Ishikawa (cell line): ENCODE results near the gene MBNL3.

Experiments
- CEBPB ChIP-seq: IDR thresholded peaks from 2 replicates; pipeline ENCODE4 v1.6.1; 2012
- CREB1 ChIP-seq: IDR thresholded peaks from 2 replicates; pipeline ENCODE4 v1.6.1; 2012; ENCODE audit warnings: low read depth
- EGR1 ChIP-seq: IDR thresholded peaks from 2 replicates; pipeline ENCODE4 v1.6.1; 2012
- EP300 ChIP-seq: IDR thresholded peaks from 2 replicates; pipeline ENCODE4 v1.6.1; 2012; ENCODE audit warnings: borderline replicate concordance
- FOXM1 ChIP-seq: IDR thresholded peaks from 2 replicates; pipeline ENCODE4 v1.6.1; 2012; ENCODE audit warnings: low read depth, borderline replicate concordance
- MAX ChIP-seq: IDR thresholded peaks from 2 replicates; pipeline ENCODE4 v1.6.1; 2012
- NFIC ChIP-seq: IDR thresholded peaks from 2 replicates; pipeline ENCODE4 v1.6.1; 2012
- RAD21 ChIP-seq: IDR thresholded peaks from 2 replicates; pipeline ENCODE4 v1.6.1; 2012; ENCODE audit warnings: low read depth
- REST ChIP-seq: IDR thresholded peaks from 2 replicates; pipeline ENCODE4 v1.6.1; 2012; ENCODE audit warnings: low read depth, mild to moderate bottlenecking
- TAF1 ChIP-seq: IDR thresholded peaks from 2 replicates; pipeline ENCODE4 v1.6.1; 2012; ENCODE audit warnings: low read depth, mild to moderate bottlenecking
- TCF12 ChIP-seq: IDR thresholded peaks from 2 replicates; pipeline ENCODE4 v1.6.1; 2012; ENCODE audit warnings: low read depth
- TEAD4 ChIP-seq: IDR thresholded peaks from 2 replicates; pipeline ENCODE4 v1.6.1; 2012
- USF1 ChIP-seq: IDR thresholded peaks from 2 replicates; pipeline ENCODE4 v1.6.1; 2012
- YY1 ChIP-seq: IDR thresholded peaks from 2 replicates; pipeline ENCODE4 v1.6.1; 2012; ENCODE audit warnings: low read depth
- ZBTB7A ChIP-seq: IDR thresholded peaks from 2 replicates; pipeline ENCODE4 v1.6.1; 2012; ENCODE audit warnings: low read depth

MBNL3 gene

GRCh38 chrX:132425744-132426318 is 63.0 kb downstream of the MBNL3 start:
- no peak for TF ChIP-seq CEBPB
- TF ChIP-seq EGR1, result no peak
- no peak for TF ChIP-seq YY1
- no peak for TF ChIP-seq CREB1
- no peak for TF ChIP-seq RAD21
- TF ChIP-seq NFIC, result no peak
- TF ChIP-seq MAX, result no peak
- TF ChIP-seq TCF12, result no peak
- TF ChIP-seq USF1, result no peak
- TF ChIP-seq TAF1, result no peak
- no peak for TF ChIP-seq FOXM1
- TF ChIP-seq ZBTB7A, result no peak
- no peak for TF ChIP-seq TEAD4
- TF ChIP-seq REST, result no peak
- TF ChIP-seq EP300, result no peak

- TF ChIP-seq CEBPB, result no peak
- no peak for TF ChIP-seq TCF12
- TF ChIP-seq EP300, result no peak
- TF ChIP-seq TAF1, result no peak
- no peak for TF ChIP-seq TEAD4
- no peak for TF ChIP-seq CREB1
- no peak for TF ChIP-seq ZBTB7A
- TF ChIP-seq EGR1, result no peak
- TF ChIP-seq RAD21, result no peak
These were observed 65.5 kb downstream of the MBNL3 start for GRCh38 chrX:132423323-132423722.

GRCh38 chrX:132415012-132415411 is 73.8 kb downstream of the MBNL3 start:
- TF ChIP-seq EP300, result no peak
- TF ChIP-seq CREB1, result no peak
- TF ChIP-seq ZBTB7A, result no peak
- TF ChIP-seq NFIC, result no peak
- no peak for TF ChIP-seq REST
- no peak for TF ChIP-seq RAD21
- no peak for TF ChIP-seq TAF1
- no peak for TF ChIP-seq YY1
- TF ChIP-seq TCF12, result no peak
- no peak for TF ChIP-seq EGR1
- TF ChIP-seq CEBPB, result no peak
- TF ChIP-seq MAX, result no peak
- no peak for TF ChIP-seq USF1
- TF ChIP-seq FOXM1, result no peak
- TF ChIP-seq TEAD4, result no peak

- TF ChIP-seq EGR1 (no peak), USF1 (no peak), EP300 (no peak), RAD21 (no peak), ZBTB7A (no peak), FOXM1 (no peak), CREB1 (no peak), YY1 (no peak), NFIC (no peak), TCF12 (no peak), CEBPB (no peak)
These were observed 74.4 kb downstream of the MBNL3 start for GRCh38 chrX:132414404-132414803.

- TF ChIP-seq TAF1 (no peak), NFIC (no peak), CREB1 (no peak), ZBTB7A (no peak), REST (no peak), USF1 (no peak), EGR1 (no peak), YY1 (no peak), EP300 (no peak), TEAD4 (no peak), RAD21 (no peak), MAX (no peak), FOXM1 (no peak), CEBPB (no peak), TCF12 (no peak)
These were observed 75.4 kb downstream of the MBNL3 start for GRCh38 chrX:132413459-132413858.
